ENCODE results near the gene ZNF586. TPM values are rescaled to one million over a fixed set of nuclear protein-coding genes. Genes with fewer than 3 reads are reported as not detected.

ZNF586 gene
- total and polyA plus RNA-seq, 2 experiments from 2014 or later = 5.2 to 16.9 TPM

- Mint-ChIP-seq H3K4me3 (no peak overlapping the region), H3K9me3 (no peaks in the 10 kb centered on the region), H3K27me3 (ENCODE audit: insufficient read depth, low read depth, poor library complexity) (peaks cover 6% of the 10 kb centered on the region), H3K27ac (no peak overlapping the region), H3K36me3 (ENCODE audit: low read depth) (peaks cover 52% of the 10 kb centered on the region), H3K4me1 (peaks cover 17% of the 10 kb centered on the region; the same call in 2 of the 3 replicates)
- no peak overlapping the region for H2AFZ ChIP-seq
- TF ChIP-seq ZNF462 (CRISPR knock-in tag; IDR thresholded peaks at IDR 0.05) (no peak), ZNF331 (CRISPR knock-in tag; IDR thresholded peaks at IDR 0.05; ENCODE audit: low read depth) (no peak), CREB1 (CRISPR knock-in tag; IDR thresholded peaks at IDR 0.05; ENCODE audit: low read depth) (no peak), ETS1 (IDR thresholded peaks at IDR 0.05) (no peak), POLR2AphosphoS5 (IDR thresholded peaks at IDR 0.05; ENCODE audit: low read depth) (no peak), NANOG (IDR thresholded peaks at IDR 0.05; ENCODE audit: borderline replicate concordance) (no peak), EZH2phosphoT487 (IDR thresholded peaks at IDR 0.05; ENCODE audit: unreplicated experiment) (no peak), CTCF (conservative IDR thresholded peaks at IDR 0.05; ENCODE audit: low read depth in 2 of 2) (no peak), EZH2 (IDR thresholded peaks at IDR 0.05; ENCODE audit: low read depth, unreplicated experiment) (no peak), ZNF114 (CRISPR knock-in tag; IDR thresholded peaks at IDR 0.05) (no peak), REST (IDR thresholded peaks at IDR 0.05; ENCODE audit: unreplicated experiment) (no peak), JUNB (IDR thresholded peaks at IDR 0.05; ENCODE audit: unreplicated experiment) (no peak)
- H3K4me1 ChIP-seq (ENCODE audit: insufficient read depth) = peaks cover 6% of the 10 kb centered on the region
- no peaks in the 10 kb centered on the region for H3K9me2 ChIP-seq (ENCODE audit: insufficient read depth)
- H3K4me2 ChIP-seq = no peak overlapping the region
- ATAC-seq (no peak), DNase-seq (ENCODE audit: low spot score) (no peak)
- peaks cover 25% of the 10 kb centered on the region for H3K36me3 ChIP-seq (ENCODE audit: insufficient read depth)
- H4K20me1 ChIP-seq (replicated peaks; ENCODE audit: insufficient read depth) = 0 out of 2 replicates have a peak, but pooled peaks cover 8% of the 10 kb centered on the region
- H3K4me3 ChIP-seq = no peak overlapping the region
- peaks cover 28% of the 10 kb centered on the region for H3K79me2 ChIP-seq (replicated peaks; ENCODE audit: insufficient read depth)
- H3K27ac ChIP-seq (ENCODE audit: low read depth) = no peak overlapping the region; the same call in 1 of the 2 replicates
- H3F3A ChIP-seq (replicated peaks; ENCODE audit: low read depth) = peaks cover 9% of the 10 kb centered on the region; the same call in 1 of the 2 replicates
- no peaks in the 10 kb centered on the region for H3K27me3 ChIP-seq (ENCODE audit: insufficient read depth)
Measured at GRCh38 chr19:57807541-57807940, 38.1 kb downstream of the ZNF586 start.
